Skin epidermis (tissue), 12 donors: ENCODE data around the gene ZNF433.
"Not testable (repeated sequence)": the region's sequence is repeated elsewhere in the genome, so short reads cannot be mapped to it uniquely, and the experiment has no call there.

Experiments
- H3K27ac ChIP-seq, 21 experiments: fragments of 200-600 bp; sonication (generic) in 11 of 21; one replicate each; pipeline ENCODE4 v1.5.0; 2020; ENCODE audit warnings: mild to moderate bottlenecking in 3 of 21, inconsistent platforms in 2 of 21, moderate library complexity in 2 of 21
- H3K4me3 ChIP-seq, 7 experiments: fragments of 200-600 bp; sonication (generic) in 2 of 7; one replicate each; pipeline ENCODE4 v1.5.0; 2020; ENCODE audit warnings: inconsistent platforms in 2 of 7, mild to moderate bottlenecking in 2 of 7, moderate library complexity in 1 of 7

Gene ZNF433

DNA sequence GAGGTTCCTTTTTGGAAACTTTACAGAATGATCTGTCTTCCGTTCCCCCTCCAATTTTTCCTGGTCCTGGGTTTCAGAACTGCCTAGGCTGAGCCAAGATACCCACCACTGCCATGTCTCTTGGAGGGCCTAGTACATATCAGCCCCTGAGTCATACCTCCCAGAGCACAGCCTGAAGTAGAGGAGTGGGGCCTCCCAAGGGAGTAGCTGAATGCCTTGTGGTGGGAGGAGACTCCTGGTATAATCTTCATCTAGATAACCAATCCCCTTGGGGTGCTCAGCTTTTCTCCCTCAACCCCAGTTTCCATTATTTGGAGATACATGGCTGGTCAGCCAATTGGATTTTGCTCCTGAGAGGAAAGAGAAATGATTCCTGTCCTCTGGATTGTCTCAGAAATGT, 40.3 kb downstream of the ZNF433 start:
- H3K4me3 ChIP-seq = no peak overlapping the region
- H3K27ac ChIP-seq = no peak overlapping the region

DNA sequence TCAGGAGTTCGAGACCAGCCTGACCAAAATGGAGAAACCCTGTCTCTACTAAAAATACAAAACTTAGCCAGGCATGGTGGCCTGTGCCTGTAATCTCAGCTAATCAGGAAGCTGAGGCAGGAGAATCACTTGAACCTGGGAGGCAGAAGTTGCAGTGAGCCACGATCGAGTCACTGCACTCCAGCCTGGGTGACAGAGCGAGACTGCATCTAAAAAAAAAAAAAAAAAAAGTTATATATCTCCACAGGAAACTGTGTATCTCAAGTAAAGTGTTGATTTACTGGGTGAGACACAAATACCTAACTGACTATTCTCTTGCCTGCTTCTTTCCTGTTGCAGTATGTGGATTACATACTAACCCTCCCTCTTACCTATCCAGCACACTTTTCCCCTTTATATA, 43.6 kb downstream of the ZNF433 start:
- H3K27ac ChIP-seq, H3K4me3 ChIP-seq: not testable (repeated sequence)

DNA sequence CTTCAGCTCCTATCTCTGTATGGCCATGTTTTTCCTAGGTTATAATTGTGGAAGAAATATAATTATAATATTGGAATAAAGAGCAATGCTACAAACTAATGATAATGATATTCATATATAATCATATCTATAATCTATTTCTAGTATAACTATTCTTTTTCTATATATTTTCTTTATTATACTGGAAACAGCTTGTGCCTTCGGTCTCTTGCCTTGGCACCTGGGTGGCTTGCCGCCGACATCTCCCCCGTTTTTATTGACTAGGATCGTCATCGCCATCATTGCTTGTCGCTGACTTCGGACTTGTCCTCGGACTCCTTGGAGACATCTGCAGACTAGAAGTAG, 46.4 kb downstream of the ZNF433 start:
- peak overlapping the region in 5 of 7 experiments; percentile 55 to 83 (median 66) for H3K4me3 ChIP-seq
- peak overlapping the region in 2 of 21 experiments; percentile 88 to 89 for H3K27ac ChIP-seq

DNA sequence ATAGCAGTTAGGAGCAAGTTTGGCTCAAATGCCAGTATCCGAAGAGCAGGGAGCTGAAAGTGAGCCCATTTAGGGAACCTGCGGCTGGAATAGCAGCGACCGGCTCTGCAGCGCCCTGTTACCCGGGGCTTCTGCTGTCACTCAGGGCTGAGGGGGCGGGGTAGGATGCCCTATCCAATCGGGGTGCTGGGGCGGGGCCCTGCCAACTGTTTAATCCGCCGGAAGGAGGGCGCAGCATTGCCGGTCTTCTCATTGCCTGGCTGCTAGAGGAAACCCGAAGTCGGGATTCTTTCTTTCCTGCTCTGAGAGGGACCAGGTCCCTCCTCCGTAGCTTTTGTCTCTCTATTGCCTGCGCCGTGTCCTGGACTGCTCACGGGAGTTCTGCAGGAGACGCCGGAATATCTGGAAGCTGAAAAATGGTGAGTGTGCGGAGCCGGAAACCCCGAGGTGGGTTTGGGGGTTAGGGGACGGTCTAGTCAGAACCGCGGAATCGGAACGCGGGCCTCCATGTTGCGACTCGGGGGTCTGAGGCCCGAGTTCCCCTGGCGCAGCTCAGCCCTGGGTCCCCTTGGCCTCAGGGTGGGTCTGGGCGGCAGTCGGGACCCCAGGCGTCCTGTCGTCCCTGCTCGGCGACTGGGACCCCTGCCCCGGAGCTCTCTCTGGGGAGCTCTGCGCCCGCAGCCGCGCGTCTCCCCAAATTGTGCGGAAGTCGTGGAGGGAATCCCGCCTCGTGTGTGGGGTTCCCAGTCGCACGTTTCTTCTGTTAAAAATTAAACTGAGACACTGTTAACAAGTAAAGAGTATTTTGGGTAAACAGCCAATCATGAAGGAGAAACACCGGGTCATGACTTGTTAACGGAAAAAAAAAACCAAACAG, 47.8 kb downstream of the ZNF433 start:
- peak overlapping the region; percentile 55 to 83 (median 68) for H3K4me3 ChIP-seq
- peak overlapping the region in 20 of 21 experiments; percentile 65 to 89 (median 82) for H3K27ac ChIP-seq

DNA sequence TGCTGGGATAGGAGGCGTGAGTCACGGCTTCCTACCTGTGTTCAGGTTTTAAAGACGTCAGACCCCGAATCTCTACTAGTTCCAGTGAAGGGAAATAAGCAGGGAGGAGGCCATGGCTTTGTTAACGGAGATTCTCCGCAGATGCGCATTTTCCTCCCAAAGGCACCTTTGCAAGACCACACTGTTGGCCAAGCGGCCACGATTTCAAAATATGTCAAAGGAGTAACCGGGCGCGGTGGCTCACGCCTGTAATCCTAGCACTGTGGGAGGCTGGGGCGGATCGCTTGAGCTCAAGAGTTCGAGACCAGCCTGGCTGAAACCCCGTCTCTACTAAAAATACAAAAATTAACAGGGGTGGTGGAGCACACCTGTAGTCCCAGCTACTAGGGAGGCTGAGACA, 48.7 kb downstream of the ZNF433 start:
- Histone ChIP-seq H3K27ac (no peak overlapping the region), H3K4me3 (peak overlapping the region in 2 of 7 experiments; percentile 55 to 83)

DNA sequence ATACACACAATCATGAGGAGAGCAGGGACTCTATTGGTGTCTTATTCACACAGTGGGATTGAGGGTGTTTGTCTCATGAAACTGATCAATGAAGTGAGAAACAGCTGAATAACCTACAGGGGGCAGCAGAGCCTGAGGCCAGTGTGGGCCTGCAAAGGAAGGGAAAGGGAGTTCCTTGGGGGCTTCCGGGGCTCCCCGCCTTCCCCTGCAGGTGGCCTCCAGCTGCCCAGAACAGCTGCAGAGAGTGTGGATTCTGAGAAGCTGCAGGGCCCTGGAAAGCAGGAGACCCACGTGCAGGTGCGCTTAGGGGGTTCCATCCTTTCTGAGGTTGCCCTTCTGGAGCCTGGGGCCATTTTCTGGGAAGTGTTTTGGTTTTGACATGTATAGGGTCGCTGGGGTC, 50.5 kb downstream of the ZNF433 start:
- H3K4me3 ChIP-seq = no peak overlapping the region
- no peak overlapping the region for H3K27ac ChIP-seq

DNA sequence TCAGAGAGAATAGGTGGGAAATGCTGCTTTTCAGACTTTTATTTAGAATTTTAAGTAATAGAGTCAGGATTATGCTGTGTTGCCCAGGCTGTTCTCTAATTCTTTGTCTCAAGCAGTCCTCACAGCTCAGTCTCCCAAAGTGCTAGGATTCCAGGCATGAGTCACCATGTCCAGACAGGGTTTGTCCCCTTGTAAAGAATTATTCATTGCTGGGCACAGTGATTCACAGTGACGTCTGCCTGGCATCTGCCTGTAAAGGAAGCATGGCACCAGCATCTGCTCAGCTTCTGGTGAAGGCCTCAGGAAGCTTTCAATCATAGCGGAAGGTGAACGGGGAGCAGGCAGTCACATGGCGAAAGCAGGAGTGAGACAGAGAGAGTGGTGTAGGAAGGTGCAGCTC, 53.0 kb downstream of the ZNF433 start:
- H3K27ac ChIP-seq = no peak overlapping the region
- H3K4me3 ChIP-seq = no peak overlapping the region

DNA sequence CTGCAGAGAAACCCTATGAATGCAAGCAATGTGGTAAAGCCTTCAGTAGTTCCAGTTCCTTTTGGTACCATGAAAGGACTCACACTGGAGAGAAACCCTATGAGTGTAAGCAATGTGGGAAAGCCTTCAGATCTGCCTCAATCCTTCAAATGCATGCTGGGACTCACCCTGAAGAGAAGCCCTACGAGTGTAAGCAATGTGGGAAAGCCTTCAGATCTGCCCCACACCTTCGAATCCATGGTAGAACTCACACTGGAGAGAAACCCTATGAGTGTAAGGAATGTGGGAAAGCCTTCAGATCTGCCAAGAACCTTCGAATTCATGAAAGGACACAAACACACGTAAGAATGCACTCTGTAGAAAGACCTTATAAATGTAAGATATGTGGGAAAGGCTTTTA, 56.0 kb downstream of the ZNF433 start:
- Histone ChIP-seq H3K27ac (no peak overlapping the region), H3K4me3 (no peak overlapping the region)

DNA sequence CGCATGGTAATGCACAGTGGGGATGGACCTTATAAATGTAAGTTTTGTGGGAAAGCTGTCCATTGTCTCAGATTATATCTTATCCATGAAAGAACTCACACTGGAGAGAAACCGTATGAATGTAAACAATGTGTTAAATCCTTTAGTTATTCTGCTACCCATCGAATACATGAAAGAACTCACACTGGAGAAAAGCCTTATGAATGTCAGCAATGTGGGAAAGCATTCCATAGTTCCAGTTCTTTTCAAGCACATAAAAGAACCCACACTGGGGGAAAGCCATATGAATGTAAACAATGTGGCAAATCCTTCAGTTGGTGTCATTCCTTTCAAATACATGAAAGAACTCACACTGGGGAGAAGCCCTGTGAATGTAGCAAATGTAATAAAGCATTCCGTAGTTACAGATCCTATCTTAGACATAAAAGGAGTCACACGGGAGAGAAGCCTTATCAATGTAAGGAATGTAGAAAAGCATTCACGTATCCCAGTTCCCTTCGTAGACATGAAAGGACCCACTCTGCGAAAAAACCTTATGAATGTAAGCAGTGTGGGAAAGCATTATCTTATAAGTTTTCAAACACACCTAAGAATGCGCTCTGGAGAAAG, 56.9 kb downstream of the ZNF433 start:
- Histone ChIP-seq H3K27ac (no peak overlapping the region), H3K4me3 (no peak overlapping the region)

DNA sequence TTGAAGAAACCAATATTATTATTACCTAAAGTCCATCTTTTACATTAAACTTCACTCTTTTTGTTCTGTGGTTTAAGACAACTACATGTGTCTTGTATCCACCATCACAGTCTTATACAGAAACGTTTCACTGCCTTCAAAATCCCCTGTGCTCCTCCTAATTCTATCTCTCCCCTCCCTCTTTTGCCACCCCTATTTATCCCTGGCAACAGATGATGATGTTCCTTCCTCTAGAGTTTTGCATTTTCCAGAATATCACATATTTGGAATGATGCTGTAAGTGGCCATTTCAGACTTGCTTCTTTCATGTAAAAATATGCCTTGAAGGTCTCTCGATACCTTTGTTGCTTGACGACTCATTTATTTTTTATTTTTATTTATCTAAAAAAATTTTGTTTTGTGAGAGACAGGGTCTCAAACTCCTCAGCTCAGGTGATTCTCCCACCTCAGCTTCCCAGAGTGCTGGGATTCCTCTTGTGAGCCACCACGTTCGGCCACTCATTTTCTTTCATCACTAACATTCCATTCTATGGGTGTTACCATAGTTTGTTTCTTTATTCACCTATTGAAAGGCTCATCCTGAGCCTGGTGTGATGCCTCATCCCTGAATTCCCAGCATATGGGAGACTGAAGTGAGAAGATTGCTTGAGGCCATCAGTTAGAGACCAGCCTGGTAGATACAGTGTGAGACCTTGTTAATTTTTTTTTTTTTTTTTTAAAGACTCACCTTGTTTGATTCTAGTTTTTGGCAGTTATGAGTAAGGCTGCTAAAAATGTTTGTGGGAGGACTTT, 62.3 kb downstream of the ZNF433 start:
- H3K4me3 ChIP-seq = no peak overlapping the region

DNA sequence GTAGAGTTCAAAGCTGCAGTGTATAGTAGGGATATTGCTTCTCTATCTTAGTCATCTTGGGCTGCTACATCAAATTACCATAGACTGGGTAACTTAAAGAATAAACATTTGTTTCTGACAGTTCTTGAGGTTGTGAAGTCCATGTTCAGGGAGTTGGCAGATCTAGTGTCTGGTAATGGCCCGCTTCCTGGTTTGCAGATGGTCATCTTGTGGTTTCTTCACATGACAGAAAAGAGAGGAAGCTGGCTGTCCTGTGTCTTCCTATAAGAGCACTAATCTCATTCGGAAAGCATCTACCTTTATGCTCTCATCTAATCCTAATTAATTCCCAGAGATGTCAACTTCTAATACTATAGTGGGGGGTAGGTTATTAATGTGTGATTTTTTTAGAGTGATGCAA, 64.4 kb downstream of the ZNF433 start:
- Histone ChIP-seq H3K4me3 (no peak overlapping the region), H3K27ac (peak overlapping the region in 3 of 21 experiments; percentile 26 to 58 (median 38))

More for the DNA sequence above, 62.3 kb downstream of the ZNF433 start:
- H3K27ac ChIP-seq = no peak overlapping the region

DNA sequence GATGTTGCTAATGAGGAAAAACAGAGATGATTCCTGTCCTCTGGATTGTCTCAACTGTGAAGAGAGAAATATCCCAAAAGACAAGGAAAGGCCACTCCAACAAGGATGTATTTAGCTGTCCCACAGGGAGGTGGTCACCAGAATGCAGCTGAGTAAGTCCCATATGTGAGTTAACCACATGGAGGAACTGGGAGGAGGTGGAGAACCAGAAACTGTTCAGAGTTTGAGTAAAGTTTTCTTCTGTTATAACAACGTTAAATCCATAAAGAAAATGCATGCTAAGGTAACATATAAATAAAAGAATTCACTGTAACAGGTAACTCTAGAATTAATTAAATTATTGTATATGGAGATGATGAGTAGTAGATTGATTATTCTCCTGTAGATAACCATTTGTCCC, 65.3 kb downstream of the ZNF433 start:
- Histone ChIP-seq H3K4me3 (no peak overlapping the region), H3K27ac (peak overlapping the region in 1 of 21 experiments; percentile 58)

DNA sequence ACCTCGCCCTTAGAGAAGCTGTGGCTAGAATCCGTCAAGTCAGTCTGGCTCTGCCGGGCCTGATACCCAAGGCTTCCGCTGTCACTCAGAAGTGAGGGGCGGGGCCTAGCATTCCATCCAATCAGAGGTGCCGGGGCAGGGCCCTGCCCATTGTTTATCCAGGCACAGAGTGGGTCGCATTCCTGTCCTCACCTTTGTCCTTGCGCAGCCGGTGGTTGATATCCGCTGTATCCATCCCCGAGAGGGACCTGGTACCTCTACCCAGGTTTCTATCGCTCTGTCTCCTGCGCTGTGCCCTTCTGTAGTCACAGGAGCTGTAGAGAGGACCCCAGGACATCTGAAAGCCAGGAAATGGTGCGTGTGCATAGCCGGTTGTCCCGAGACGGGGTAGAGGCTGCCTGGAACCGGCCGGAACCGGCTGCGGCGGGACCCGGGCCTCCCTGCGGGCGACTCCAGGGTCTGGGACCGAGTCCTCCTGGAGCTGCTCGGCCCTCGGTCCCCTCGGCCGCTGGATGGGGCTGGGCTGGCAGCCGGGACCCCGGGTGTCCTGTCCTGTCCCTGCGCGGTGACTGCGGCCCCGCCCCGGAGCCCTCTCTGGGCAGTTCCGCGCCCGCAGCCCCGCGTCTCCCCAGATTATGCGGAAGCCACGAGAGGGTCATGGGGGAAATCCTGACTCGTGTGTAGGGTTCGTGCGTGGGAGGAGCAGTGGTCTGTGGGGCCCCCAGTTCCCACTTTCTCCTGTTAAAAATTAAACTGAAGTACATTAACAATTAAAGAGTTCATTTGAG, 70.4 kb downstream of the ZNF433 start, which contains the start of gene ZNF763:
TSS of gene ZNF763 (plus strand) at position 183 of the 788 bp plus-strand sequence. CDS start at position 352, 169 bp downstream.
- Histone ChIP-seq H3K27ac (peak within 1 kb of the TSS; percentile 43 to 96 (median 91)), H3K4me3 (peak within 1 kb of the TSS; percentile 50 to 81 (median 67))
